ENCODE data around the gene FCRLA.

The FCRLA gene

GRCh38 chr1:161731981-161732718, 25.1 kb downstream of the FCRLA start:
- no peak for DNase-seq (ENCODE audit: low read depth)

GRCh38 chr1:161733526-161733925, 26.5 kb downstream of the FCRLA start:
- peak; percentile 91 for DNase-seq (ENCODE audit: low read depth)

- DNase-seq (ENCODE audit: low read depth) = no peak
Measured at GRCh38 chr1:161735837-161736236, 28.8 kb downstream of the FCRLA start.

- DNase-seq (ENCODE audit: low read depth) = no peak
Measured at GRCh38 chr1:161736335-161736969, 29.4 kb downstream of the FCRLA start.

- DNase-seq (ENCODE audit: low read depth) = no peak
Measured at GRCh38 chr1:161737625-161738024, 30.6 kb downstream of the FCRLA start.

- DNase-seq (ENCODE audit: low read depth) = peak; percentile 53
Measured at GRCh38 chr1:161738627-161739287, 31.7 kb downstream of the FCRLA start.

GRCh38 chr1:161739865-161740566, 33.0 kb downstream of the FCRLA start:
- no peak for DNase-seq (ENCODE audit: low read depth)

- DNase-seq (ENCODE audit: low read depth) = no peak
Measured at GRCh38 chr1:161740921-161741320, 33.9 kb downstream of the FCRLA start.

GRCh38 chr1:161743231-161743630, 36.2 kb downstream of the FCRLA start:
- no peak for DNase-seq (ENCODE audit: low read depth)

- DNase-seq (ENCODE audit: low read depth) = no peak
Measured at GRCh38 chr1:161747801-161748200, 40.8 kb downstream of the FCRLA start.

- peak; percentile 89 for DNase-seq (ENCODE audit: low read depth)
Measured at GRCh38 chr1:161749509-161750407, 42.7 kb downstream of the FCRLA start, which contains the start of gene DUSP12. DUSP12 (plus strand) TSS chr1:161749786; CDS start chr1:161749802, 16 bp downstream.

- no peak for DNase-seq (ENCODE audit: low read depth)
Measured at GRCh38 chr1:161763522-161764098, 56.6 kb downstream of the FCRLA start.

Measured in GM04504 (cell line).